HepG2 (cell line): Measurements from ENCODE around the gene SHCBP1L. TPM values are rescaled to one million over a fixed set of nuclear protein-coding genes. Genes with fewer than 3 reads are reported as not detected.

ENCODE experiments used
- BORCS8-MEF2B ChIP-seq: sonication (generic); formaldehyde crosslinking; IDR thresholded peaks from 2 replicates; pipeline ENCODE4 v1.8.0; 2022; ENCODE audit warnings: mild to moderate bottlenecking, missing genetic modification reagents
- NR2F2 ChIP-seq: IDR thresholded peaks from 2 replicates; pipeline ENCODE4 v1.6.1; 2012; ENCODE audit warnings: low read depth, inconsistent platforms, borderline replicate concordance
- PLRG1 ChIP-seq: fragments of 450-650 bp; conservative IDR thresholded peaks from 2 replicates; pipeline ENCODE4 v1.6.1; 2016
- SP140L ChIP-seq: sonication (generic); formaldehyde crosslinking; IDR thresholded peaks from 2 replicates; pipeline ENCODE4 v1.4.0; 2020; ENCODE audit warnings: missing genetic modification reagents, borderline replicate concordance
- ZNF354B ChIP-seq: sonication (generic); formaldehyde crosslinking; IDR thresholded peaks from 2 replicates; pipeline ENCODE4 v1.8.0; 2022; ENCODE audit warnings: mild to moderate bottlenecking, missing genetic modification reagents
- ZNF83 ChIP-seq: sonication (generic); formaldehyde crosslinking; IDR thresholded peaks from 2 replicates; pipeline ENCODE4 v1.4.0; 2020; ENCODE audit warnings: missing genetic modification reagents, mild to moderate bottlenecking, borderline replicate concordance
- ZSCAN25 ChIP-seq: sonication (generic); formaldehyde crosslinking; IDR thresholded peaks from 2 replicates; pipeline ENCODE4 v1.8.0; 2022; ENCODE audit warnings: mild to moderate bottlenecking, missing genetic modification reagents
- polyA plus RNA-seq, 8 experiments: library from polyadenylated mRNA; depleted of rRNA in 3 of 8; stranded (reverse) in 7 of 8; unstranded in 1 of 8; fragments of >200 nt; fragmentation: Illumina TruSeq in 4 of 8; extraction: Trizol in 4 of 8; gene quantifications; 2 replicates each; pipeline versions ENCODE4 v1.2.1 to v1.2.3, GENCODE V29; 2011 to 2016; ENCODE audit warnings: low read depth in 4 of 8, missing spikeins in 1 of 8, mixed read lengths in 1 of 8; ENCODE audit not compliant: insufficient read depth in 1 of 8
- total RNA-seq, 5 experiments: library from RNA; depleted of rRNA; stranded (reverse); fragments of >200 nt; fragmentation: Illumina TruSeq; extraction: Trizol; gene quantifications; 2 replicates each; pipeline ENCODE4 v1.2.3, GENCODE V29; 2016; ENCODE audit warnings: low read depth in 1 of 5
- TF ChIP-seq, protein P1 (sequence below): sonication (generic); formaldehyde crosslinking; IDR thresholded peaks from 2 replicates; pipeline ENCODE4 v1.9.0; 2021; ENCODE audit warnings: mild to moderate bottlenecking, missing genetic modification reagents
- TF ChIP-seq, protein P2 (sequence below): sonication (generic); formaldehyde crosslinking; IDR thresholded peaks from 2 replicates; pipeline ENCODE4 v1.4.0; 2020; ENCODE audit warnings: mild to moderate bottlenecking, missing genetic modification reagents, borderline replicate concordance
- TF ChIP-seq, protein P3 (sequence below): sonication (generic); formaldehyde crosslinking; IDR thresholded peaks from 2 replicates; pipeline ENCODE4 v1.5.1; 2020; ENCODE audit warnings: mild to moderate bottlenecking, missing genetic modification reagents, moderate library complexity

The SHCBP1L gene
- total and polyA plus RNA-seq, 2 of the 13 experiments (the other 11 are each of a cell fraction or from before 2014, with no cell fraction given) = not detected

DNA sequence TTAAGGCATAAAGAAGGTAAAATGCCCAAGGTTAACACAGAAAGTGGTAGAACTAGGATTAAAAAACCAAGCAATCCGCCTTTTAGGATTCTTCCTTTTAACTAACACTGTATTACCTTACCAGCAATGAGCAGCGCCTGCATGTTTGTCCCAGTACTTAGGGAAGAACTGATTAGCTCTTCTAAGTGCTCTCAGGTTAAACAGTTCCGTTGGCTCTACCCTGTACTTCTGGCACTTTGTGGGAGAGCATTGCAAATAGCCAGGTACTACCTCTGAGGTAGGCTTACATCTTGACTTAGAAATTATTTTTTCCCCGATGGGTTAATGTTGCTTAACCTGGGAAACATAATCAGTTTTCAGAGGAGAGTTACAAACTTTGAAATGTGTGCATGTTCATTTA, 92.3 kb downstream of the SHCBP1L start (continued):
- TF ChIP-seq, protein P1, sequence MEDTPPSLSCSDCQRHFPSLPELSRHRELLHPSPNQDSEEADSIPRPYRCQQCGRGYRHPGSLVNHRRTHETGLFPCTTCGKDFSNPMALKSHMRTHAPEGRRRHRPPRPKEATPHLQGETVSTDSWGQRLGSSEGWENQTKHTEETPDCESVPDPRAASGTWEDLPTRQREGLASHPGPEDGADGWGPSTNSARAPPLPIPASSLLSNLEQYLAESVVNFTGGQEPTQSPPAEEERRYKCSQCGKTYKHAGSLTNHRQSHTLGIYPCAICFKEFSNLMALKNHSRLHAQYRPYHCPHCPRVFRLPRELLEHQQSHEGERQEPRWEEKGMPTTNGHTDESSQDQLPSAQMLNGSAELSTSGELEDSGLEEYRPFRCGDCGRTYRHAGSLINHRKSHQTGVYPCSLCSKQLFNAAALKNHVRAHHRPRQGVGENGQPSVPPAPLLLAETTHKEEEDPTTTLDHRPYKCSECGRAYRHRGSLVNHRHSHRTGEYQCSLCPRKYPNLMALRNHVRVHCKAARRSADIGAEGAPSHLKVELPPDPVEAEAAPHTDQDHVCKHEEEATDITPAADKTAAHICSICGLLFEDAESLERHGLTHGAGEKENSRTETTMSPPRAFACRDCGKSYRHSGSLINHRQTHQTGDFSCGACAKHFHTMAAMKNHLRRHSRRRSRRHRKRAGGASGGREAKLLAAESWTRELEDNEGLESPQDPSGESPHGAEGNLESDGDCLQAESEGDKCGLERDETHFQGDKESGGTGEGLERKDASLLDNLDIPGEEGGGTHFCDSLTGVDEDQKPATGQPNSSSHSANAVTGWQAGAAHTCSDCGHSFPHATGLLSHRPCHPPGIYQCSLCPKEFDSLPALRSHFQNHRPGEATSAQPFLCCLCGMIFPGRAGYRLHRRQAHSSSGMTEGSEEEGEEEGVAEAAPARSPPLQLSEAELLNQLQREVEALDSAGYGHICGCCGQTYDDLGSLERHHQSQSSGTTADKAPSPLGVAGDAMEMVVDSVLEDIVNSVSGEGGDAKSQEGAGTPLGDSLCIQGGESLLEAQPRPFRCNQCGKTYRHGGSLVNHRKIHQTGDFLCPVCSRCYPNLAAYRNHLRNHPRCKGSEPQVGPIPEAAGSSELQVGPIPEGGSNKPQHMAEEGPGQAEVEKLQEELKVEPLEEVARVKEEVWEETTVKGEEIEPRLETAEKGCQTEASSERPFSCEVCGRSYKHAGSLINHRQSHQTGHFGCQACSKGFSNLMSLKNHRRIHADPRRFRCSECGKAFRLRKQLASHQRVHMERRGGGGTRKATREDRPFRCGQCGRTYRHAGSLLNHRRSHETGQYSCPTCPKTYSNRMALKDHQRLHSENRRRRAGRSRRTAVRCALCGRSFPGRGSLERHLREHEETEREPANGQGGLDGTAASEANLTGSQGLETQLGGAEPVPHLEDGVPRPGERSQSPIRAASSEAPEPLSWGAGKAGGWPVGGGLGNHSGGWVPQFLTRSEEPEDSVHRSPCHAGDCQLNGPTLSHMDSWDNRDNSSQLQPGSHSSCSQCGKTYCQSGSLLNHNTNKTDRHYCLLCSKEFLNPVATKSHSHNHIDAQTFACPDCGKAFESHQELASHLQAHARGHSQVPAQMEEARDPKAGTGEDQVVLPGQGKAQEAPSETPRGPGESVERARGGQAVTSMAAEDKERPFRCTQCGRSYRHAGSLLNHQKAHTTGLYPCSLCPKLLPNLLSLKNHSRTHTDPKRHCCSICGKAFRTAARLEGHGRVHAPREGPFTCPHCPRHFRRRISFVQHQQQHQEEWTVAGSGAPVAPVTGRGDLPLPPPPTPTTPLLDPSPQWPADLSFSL = no peak
- no peak for TF ChIP-seq BORCS8-MEF2B
- no peak for TF ChIP-seq ZNF83 (CRISPR knock-in tag)
- TF ChIP-seq PLRG1 = no peak
- TF ChIP-seq, protein P2, sequence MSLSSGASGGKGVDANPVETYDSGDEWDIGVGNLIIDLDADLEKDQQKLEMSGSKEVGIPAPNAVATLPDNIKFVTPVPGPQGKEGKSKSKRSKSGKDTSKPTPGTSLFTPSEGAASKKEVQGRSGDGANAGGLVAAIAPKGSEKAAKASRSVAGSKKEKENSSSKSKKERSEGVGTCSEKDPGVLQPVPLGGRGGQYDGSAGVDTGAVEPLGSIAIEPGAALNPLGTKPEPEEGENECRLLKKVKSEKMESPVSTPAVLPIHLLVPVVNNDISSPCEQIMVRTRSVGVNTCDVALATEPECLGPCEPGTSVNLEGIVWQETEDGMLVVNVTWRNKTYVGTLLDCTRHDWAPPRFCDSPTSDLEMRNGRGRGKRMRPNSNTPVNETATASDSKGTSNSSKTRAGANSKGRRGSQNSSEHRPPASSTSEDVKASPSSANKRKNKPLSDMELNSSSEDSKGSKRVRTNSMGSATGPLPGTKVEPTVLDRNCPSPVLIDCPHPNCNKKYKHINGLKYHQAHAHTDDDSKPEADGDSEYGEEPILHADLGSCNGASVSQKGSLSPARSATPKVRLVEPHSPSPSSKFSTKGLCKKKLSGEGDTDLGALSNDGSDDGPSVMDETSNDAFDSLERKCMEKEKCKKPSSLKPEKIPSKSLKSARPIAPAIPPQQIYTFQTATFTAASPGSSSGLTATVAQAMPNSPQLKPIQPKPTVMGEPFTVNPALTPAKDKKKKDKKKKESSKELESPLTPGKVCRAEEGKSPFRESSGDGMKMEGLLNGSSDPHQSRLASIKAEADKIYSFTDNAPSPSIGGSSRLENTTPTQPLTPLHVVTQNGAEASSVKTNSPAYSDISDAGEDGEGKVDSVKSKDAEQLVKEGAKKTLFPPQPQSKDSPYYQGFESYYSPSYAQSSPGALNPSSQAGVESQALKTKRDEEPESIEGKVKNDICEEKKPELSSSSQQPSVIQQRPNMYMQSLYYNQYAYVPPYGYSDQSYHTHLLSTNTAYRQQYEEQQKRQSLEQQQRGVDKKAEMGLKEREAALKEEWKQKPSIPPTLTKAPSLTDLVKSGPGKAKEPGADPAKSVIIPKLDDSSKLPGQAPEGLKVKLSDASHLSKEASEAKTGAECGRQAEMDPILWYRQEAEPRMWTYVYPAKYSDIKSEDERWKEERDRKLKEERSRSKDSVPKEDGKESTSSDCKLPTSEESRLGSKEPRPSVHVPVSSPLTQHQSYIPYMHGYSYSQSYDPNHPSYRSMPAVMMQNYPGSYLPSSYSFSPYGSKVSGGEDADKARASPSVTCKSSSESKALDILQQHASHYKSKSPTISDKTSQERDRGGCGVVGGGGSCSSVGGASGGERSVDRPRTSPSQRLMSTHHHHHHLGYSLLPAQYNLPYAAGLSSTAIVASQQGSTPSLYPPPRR (CRISPR knock-in tag) = no peak
- TF ChIP-seq, protein P3, sequence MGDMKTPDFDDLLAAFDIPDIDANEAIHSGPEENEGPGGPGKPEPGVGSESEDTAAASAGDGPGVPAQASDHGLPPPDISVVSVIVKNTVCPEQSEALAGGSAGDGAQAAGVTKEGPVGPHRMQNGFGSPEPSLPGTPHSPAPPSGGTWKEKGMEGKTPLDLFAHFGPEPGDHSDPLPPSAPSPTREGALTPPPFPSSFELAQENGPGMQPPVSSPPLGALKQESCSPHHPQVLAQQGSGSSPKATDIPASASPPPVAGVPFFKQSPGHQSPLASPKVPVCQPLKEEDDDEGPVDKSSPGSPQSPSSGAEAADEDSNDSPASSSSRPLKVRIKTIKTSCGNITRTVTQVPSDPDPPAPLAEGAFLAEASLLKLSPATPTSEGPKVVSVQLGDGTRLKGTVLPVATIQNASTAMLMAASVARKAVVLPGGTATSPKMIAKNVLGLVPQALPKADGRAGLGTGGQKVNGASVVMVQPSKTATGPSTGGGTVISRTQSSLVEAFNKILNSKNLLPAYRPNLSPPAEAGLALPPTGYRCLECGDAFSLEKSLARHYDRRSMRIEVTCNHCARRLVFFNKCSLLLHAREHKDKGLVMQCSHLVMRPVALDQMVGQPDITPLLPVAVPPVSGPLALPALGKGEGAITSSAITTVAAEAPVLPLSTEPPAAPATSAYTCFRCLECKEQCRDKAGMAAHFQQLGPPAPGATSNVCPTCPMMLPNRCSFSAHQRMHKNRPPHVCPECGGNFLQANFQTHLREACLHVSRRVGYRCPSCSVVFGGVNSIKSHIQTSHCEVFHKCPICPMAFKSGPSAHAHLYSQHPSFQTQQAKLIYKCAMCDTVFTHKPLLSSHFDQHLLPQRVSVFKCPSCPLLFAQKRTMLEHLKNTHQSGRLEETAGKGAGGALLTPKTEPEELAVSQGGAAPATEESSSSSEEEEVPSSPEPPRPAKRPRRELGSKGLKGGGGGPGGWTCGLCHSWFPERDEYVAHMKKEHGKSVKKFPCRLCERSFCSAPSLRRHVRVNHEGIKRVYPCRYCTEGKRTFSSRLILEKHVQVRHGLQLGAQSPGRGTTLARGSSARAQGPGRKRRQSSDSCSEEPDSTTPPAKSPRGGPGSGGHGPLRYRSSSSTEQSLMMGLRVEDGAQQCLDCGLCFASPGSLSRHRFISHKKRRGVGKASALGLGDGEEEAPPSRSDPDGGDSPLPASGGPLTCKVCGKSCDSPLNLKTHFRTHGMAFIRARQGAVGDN (CRISPR knock-in tag) = no peak
- TF ChIP-seq NR2F2 = no peak
- TF ChIP-seq SP140L (CRISPR knock-in tag) = no peak
- no peak for TF ChIP-seq ZNF354B (CRISPR knock-in tag)
- TF ChIP-seq ZSCAN25 (CRISPR knock-in tag) = no peak
